Measurements from ENCODE around the gene NAA30. TPM values are rescaled to one million over a fixed set of nuclear protein-coding genes. Genes with fewer than 3 reads are reported as not detected.

NAA30 gene
- total RNA-seq, 1 donor from 2014 or later = 53.8 TPM

DNA sequence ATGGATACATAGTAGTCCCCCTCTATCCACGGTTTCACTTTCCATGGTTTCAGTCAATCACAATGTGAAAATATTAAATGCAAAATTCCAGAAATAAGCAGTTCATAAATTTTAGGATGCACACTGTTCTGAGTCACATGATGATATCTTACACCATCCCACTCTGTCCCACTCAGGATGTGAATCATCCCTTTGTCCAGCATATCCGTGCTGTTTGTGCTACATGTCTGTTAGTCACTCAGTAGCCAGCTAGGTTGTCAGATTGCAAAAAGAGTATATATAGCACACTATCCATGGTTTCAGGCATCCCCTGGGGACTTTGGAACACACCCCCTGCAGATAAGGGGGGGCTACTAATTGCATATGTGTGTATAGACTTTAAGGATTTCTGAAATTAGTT lies 8.1 kb upstream of the NAA30 start:
- Mint-ChIP-seq H3K4me1 (peaks cover 16% of the 10 kb centered on the region), H3K36me3 (no peaks in the 10 kb centered on the region), H3K4me3 (no peak overlapping the region), H3K9me3 (no peaks in the 10 kb centered on the region), H3K27me3 (ENCODE audit: insufficient read depth, low read depth) (no peaks in the 10 kb centered on the region), H3K27ac (no peak overlapping the region)
- Histone ChIP-seq H4K20me1 (ENCODE audit: low read depth) (no peaks in the 10 kb centered on the region), H2AFZ (replicated peaks) (no peak overlapping the region), H3K79me2 (ENCODE audit: low read depth) (no peaks in the 10 kb centered on the region), H3K36me3 (no peaks in the 10 kb centered on the region), H3K9me3 (ENCODE audit: low read depth) (no peaks in the 10 kb centered on the region), H3F3A (ENCODE audit: low read depth) (peaks cover 16% of the 10 kb centered on the region), H3K9ac (no peak overlapping the region), H3K4me1 (peaks cover 18% of the 10 kb centered on the region), H3K27me3 (no peaks in the 10 kb centered on the region), H3K27ac (no peak overlapping the region), H3K4me3 (no peak overlapping the region), H3K4me2 (no peak overlapping the region)
- TF ChIP-seq EZH2phosphoT487 (IDR thresholded peaks at IDR 0.05) = no peak
- TF ChIP-seq, protein P1, sequence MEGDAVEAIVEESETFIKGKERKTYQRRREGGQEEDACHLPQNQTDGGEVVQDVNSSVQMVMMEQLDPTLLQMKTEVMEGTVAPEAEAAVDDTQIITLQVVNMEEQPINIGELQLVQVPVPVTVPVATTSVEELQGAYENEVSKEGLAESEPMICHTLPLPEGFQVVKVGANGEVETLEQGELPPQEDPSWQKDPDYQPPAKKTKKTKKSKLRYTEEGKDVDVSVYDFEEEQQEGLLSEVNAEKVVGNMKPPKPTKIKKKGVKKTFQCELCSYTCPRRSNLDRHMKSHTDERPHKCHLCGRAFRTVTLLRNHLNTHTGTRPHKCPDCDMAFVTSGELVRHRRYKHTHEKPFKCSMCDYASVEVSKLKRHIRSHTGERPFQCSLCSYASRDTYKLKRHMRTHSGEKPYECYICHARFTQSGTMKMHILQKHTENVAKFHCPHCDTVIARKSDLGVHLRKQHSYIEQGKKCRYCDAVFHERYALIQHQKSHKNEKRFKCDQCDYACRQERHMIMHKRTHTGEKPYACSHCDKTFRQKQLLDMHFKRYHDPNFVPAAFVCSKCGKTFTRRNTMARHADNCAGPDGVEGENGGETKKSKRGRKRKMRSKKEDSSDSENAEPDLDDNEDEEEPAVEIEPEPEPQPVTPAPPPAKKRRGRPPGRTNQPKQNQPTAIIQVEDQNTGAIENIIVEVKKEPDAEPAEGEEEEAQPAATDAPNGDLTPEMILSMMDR (IDR thresholded peaks at IDR 0.05) = no peak
- TF ChIP-seq EZH2 (IDR thresholded peaks at IDR 0.05) = no peak
- DNase-seq (ENCODE audit: low spot score) = no peak

DNA sequence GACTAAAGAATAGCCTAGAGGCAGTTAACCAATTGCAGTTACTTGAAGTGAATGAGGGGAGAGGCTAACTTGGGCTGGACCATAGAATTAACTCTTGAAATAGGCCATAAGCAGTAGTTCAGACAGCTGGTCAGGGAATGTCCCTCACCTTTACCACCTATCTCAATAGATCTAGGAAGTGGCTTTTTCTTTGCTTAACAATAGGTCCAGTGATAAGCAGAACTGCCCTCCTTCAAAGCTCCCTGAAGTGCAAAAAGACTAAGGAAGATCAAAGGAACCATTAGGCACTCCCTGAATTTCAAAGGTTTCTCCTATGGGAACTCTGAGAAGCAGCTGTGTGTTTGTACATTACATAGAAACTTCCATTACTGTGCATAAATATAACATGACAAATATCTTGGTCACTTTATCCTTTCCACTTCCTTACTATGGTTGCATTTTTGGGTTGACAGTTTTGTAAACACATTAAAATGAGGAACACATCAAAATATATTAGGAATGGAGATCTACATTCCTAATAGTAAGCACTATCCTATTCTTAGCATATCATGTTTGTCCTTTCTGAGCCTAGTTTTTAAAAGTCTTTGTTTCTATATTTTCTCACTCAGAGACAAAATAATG lies 7.2 kb upstream of the NAA30 start:
- Histone ChIP-seq H2AFZ (replicated peaks) (no peak overlapping the region), H3K36me3 (no peaks in the 10 kb centered on the region), H3K27me3 (no peaks in the 10 kb centered on the region), H3K4me3 (no peak overlapping the region), H3K27ac (no peak overlapping the region), H3K79me2 (ENCODE audit: low read depth) (no peaks in the 10 kb centered on the region), H3K9me3 (ENCODE audit: low read depth) (no peaks in the 10 kb centered on the region), H4K20me1 (ENCODE audit: low read depth) (no peaks in the 10 kb centered on the region), H3F3A (ENCODE audit: low read depth) (peaks cover 16% of the 10 kb centered on the region), H3K4me2 (no peak overlapping the region), H3K9ac (no peak overlapping the region), H3K4me1 (peaks cover 18% of the 10 kb centered on the region)
- Mint-ChIP-seq H3K9me3 (no peaks in the 10 kb centered on the region), H3K27me3 (ENCODE audit: insufficient read depth, low read depth) (no peaks in the 10 kb centered on the region), H3K4me1 (peaks cover 16% of the 10 kb centered on the region), H3K36me3 (no peaks in the 10 kb centered on the region), H3K27ac (no peak overlapping the region), H3K4me3 (no peak overlapping the region)
- TF ChIP-seq EZH2phosphoT487 (IDR thresholded peaks at IDR 0.05) (no peak), EZH2 (IDR thresholded peaks at IDR 0.05) (no peak)
- TF ChIP-seq, protein P1 (IDR thresholded peaks at IDR 0.05) = no peak
- no peak for DNase-seq (ENCODE audit: low spot score)

DNA sequence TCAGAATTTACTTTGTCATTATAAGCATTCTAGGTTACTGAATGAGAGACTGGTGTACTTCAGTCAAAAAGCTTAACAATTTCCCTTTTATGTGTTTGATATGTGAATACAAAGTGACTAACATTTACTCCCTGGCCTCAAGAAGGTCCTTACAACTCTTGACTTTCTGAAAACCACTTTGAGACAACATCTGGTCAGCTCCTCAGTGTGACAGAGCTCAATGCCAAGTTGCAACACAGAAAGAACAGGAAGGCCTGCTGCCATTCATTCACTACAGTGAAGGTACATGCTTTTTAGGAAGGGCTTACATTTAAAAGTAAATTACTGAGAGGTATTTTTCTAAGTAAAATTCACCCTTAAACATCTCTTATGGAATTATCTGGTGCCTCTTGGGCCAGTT lies 2.3 kb upstream of the NAA30 start:
- H3K79me2 ChIP-seq (ENCODE audit: low read depth) = peaks cover 26% of the 10 kb centered on the region
- no peaks in the 10 kb centered on the region for H3K27me3 Mint-ChIP-seq (ENCODE audit: insufficient read depth, low read depth)
- H3K36me3 ChIP-seq = no peaks in the 10 kb centered on the region
- H3K9ac ChIP-seq = no peak overlapping the region
- H3K4me1 ChIP-seq = peaks cover 21% of the 10 kb centered on the region
- H3K4me3 ChIP-seq = no peak overlapping the region
- no peak overlapping the region for H3K4me3 Mint-ChIP-seq
- H2AFZ ChIP-seq (replicated peaks) = no peak overlapping the region
- no peaks in the 10 kb centered on the region for H3K27me3 ChIP-seq
- H3F3A ChIP-seq (ENCODE audit: low read depth) = peaks cover 3% of the 10 kb centered on the region
- H3K36me3 Mint-ChIP-seq = peaks cover 4% of the 10 kb centered on the region
- H3K27ac Mint-ChIP-seq = no peak overlapping the region
- no peak overlapping the region for H3K4me2 ChIP-seq
- TF ChIP-seq EZH2 (IDR thresholded peaks at IDR 0.05) (no peak), EZH2phosphoT487 (IDR thresholded peaks at IDR 0.05) (no peak)
- TF ChIP-seq, protein P1 (IDR thresholded peaks at IDR 0.05) = no peak
- peaks cover 24% of the 10 kb centered on the region for H4K20me1 ChIP-seq (ENCODE audit: low read depth)
- peaks cover 29% of the 10 kb centered on the region for H3K4me1 Mint-ChIP-seq
- H3K9me3 Mint-ChIP-seq = no peaks in the 10 kb centered on the region
- no peak for DNase-seq (ENCODE audit: low spot score)
- no peaks in the 10 kb centered on the region for H3K9me3 ChIP-seq (ENCODE audit: low read depth)
- H3K27ac ChIP-seq = no peak overlapping the region

All from neural progenitor cell (in vitro differentiated cells).